GM21737 (cell line): ENCODE results near the gene SIDT2.

Source experiments
- ATAC-seq: cut with Tn5 transposase; IDR thresholded peaks from one replicate; pipeline ENCODE4 v1.9.1; 2021; ENCODE audit warnings: mild to moderate bottlenecking, moderate library complexity; ENCODE audit not compliant: unreplicated experiment

The SIDT2 gene

DNA sequence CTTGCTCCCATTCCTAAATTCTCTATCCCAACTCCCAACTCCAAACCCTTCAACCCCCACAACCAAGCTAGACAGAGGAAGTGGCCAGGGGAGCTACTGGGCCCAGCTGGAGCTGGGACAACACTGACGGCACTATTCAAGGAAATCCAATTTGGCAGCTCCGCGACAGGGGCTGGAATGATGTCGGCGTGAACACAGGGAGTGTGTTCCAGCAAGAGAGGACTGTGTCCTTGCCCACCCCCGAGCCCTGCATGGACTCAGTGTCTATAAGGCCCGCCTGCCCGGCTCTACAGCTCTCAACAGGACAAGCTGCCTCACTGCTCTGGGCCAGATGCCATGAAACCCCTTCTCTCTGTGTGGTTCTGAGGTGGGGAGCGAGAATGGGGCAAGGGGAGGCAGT lies 42.0 kb downstream of the SIDT2 start:
- no peak for ATAC-seq

GRCh38 chr11:117220999-117221774 lies 42.6 kb downstream of the SIDT2 start:
- no peak for ATAC-seq

GRCh38 chr11:117221775-117222517 lies 43.4 kb downstream of the SIDT2 start:
- no peak for ATAC-seq

GRCh38 chr11:117222991-117223740 lies 44.6 kb downstream of the SIDT2 start:
- ATAC-seq, result no peak

- ATAC-seq, result no peak
Measured at GRCh38 chr11:117223741-117224689, 45.5 kb downstream of the SIDT2 start.

GRCh38 chr11:117225553-117226170 lies 47.1 kb downstream of the SIDT2 start:
- no peak for ATAC-seq

DNA sequence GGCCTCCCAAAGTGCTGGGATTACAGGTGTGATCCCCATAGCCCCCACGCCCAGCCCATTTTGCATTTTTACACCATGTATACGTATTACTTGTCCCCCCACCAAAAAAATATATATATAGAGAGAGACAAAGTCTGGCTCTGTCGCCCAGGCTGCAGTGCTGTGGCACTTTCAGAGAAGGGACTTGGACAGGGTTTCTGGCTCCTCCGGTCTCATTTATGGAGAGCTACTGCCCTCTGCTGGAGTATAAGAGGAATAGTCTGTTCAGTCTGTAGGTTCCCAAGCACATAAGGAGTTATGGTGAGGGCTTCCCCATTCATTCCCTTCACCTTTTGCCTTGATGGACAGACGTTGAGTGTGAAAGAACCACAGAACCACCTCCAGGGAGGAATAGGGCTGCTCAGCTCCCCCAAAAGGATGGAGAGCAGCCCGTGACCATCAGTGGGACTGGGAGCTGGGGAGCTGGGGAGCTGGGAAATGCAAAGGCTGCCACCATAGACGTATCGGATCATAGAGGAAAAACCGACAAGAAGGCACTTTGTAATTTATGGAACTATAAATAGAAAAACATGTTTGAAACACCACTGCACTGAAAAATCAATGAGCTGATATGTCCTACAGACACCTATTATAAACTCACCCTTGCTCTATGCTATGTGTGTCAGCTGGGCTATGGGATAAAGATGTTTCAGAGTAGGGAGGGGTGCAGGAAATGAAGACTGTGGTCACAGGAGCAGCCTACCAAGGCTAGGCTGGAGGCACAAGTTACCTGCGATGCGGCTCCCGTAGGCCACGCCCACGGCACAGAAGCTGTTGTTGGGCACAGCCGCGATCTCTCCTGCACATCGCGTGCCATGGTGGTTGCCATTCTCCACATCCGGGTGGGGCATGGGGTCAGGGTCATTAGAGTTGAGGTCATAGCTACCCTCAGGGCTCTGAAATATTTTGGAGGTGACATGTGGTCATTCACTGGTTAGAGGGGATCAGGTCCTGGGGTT lies 48.1 kb downstream of the SIDT2 start:
- ATAC-seq, result peak; percentile 46

DNA sequence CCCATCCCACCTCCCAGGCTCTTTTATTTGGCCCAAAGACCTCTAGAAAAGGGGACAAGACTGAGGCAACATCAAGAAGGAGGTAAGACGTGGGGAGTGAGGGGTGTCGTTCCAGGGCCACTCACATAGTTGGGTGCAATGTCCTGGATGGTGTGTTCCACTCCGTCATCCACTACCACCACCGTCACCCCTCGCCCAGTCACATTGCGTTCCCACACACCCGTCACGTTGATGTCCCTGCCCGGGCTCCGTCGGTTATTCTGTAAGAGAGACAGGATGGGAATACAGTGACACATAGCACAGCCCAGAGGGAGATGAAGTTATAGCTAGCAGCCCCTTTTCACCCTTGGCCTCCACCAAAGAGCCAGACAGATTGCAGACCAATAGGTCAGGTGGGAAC lies 49.5 kb downstream of the SIDT2 start:
- ATAC-seq, result no peak

DNA sequence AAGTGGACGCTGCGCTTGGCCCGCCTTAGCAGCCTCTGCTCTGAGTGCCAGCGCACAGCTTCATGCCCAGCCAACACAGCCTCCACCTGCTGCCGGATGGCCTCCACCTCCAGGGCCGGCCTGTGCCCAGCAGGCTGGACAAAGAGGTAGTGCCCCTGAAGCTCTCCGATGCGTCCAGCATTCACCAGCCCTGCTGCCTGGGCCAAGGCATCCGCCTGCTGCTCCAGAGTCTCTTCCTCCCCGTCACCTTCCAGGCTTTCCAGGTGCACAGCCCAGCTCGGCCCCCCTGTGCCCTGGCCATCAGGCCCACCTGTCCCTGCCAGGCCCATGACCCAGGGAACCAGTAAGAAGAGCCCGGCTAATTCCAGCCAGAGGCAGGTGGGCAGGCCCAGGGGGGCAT lies 50.9 kb downstream of the SIDT2 start:
- ATAC-seq, result no peak

DNA sequence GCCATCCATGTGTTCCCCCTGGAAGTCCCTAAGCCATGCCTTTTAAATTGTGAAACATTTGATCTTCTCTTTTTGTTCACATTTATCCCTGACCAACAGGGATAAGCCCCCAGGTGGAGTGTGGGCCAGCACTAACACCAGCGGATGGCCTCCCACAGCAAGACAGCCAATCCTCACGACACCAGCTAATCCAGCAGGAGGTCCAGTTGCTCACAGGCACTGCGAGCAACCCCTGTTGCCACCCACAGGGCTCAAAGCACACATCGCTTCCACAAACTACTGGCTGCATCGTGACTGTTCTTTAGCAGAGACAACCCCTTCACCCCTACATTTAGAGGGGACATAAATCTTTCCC lies 51.4 kb downstream of the SIDT2 start:
- ATAC-seq, result no peak

DNA sequence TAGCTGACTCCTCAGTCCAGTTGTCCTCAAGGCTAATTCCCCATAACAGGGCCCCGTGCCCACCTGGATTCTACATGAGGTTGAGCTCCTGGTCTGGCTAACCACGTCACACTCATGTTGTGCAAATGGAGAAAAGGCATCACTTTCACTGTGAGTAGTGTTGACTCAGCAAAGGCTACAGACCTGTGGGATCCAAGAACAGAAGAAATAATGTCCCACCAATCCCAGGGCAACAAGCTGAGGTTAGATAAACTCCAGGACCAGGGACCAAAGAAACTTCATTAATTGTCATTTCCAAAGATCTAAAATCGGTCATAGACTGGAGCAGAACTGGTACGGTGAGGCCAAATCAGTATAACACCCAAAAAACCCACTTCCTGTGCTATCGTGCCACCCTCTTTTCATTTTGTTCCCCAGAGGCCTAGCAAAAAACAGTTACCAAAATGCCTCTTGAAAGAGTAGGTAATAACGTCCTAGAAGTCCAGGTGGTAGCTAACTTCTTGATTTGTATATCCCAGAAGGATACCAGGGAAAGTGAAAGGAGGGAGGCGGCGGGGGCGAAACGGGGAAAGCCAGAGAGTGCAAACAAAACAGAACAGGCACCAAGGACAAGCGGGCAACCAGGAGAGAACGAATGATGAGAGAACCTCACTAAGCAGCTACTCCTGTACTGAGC lies 51.9 kb downstream of the SIDT2 start:
- ATAC-seq, result no peak

DNA sequence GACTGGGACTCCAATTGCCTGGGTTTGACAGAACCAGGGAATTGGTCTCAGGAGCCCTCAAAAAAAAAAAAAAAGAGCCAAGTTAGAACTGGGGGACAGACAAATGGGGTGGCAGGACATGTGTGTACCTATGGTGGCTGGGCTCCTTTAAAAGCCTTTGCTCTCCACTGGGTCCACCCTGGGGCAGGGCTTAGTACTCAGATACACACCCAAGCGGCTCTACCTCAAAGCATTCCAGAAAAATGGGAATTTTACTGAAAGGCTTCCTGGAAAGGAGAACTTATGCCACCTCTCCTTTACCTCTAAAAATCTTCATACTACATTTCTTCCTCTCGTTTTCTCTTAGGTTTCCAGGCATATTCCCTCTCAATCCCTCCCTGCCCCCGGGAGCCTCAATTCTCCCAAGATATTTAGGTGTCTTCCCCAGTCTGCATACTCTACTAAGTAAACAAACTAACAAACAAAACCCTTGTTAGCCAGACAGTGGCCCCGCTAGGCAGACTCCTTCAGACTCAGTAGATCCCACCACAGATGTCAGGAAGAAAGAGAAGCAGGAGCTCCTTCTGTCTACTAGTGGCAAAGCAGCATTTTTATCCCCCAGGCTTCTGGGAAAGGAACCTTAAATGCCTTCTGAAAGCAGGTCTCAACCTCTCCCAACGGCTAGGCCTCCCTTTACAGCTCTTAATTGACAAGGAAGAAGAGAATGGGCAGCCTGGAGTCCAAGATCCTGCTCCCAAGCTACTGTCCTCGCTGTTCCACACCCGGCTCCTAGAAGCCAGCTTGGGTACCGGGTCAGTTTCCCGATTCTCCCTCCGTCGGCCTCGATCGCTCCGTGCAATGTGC lies 52.7 kb downstream of the SIDT2 start:
- ATAC-seq, result no peak

GRCh38 chr11:117231842-117232091 lies 53.2 kb downstream of the SIDT2 start, which contains the start of gene PCSK7:
TSS of gene PCSK7 (minus strand) at chr11:117232073. CDS start at chr11:117229844, 2,229 bp downstream.
- no peak for ATAC-seq

DNA sequence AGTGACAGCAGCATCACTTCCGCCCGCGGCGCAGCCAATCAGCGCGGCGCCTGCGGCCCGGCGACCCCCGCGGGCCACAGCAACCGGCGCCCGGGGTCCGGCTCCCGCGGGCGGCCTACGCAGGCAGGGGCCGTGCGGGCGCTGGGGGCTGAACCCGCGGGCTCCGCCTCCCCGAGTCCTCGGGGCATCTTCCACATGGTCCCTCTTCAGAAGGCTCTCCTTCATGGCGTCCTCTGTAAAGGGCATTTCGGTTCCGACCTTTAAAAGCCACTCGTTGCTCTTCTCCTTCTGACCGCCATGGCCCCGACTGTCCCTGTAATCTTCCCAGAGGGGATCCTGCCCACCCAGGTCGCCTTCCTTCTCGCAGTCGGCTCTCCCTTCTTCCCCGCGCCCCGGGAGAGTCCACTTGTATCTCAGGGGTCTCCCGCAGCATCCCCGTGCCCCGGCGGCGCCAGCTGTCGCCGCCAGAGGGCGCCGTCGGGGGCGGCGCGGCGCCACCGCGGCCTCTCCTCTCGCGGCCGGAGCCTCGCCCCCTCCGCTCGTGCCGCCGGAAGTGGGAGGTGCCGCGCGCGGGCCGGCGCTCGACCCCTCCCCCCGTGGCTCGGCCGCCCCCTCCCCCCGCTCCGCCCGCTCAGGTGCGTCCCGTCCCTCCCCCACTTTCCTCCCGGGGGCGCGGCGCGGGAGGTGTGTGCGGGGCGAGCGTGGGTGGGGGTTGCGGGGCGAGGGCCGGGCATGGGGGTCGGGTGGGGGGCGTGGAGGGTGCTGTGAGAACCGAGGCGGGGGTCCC lies 53.7 kb downstream of the SIDT2 start, which contains the start of gene RNF214:
Gene RNF214 (plus strand): TSS at position 580 of the 787 bp plus-strand sequence. CDS start 1,602 bp downstream, outside the sequence.
- peak; percentile 63 for ATAC-seq

GRCh38 chr11:117232911-117233409 lies 54.4 kb downstream of the SIDT2 start:
- ATAC-seq, result no peak

DNA sequence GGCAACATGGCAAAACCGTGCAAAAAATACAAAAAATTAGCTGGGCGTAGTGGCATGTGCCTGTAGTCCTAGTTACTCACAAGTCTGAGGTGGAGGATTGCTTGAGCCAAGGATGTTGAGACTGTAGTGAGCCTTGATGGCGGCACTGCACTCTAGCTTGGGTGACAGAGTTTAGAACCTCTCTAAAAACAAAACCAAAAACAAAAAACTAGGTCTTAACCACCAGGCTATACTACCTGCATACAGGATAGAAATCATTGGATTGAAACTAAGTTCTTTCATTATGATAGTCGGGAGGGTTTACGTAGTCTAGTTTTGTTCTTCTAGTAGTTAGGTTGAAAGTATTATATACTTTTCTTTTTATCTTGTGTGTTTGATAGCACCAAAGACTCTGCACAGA lies 59.7 kb downstream of the SIDT2 start:
- ATAC-seq, result no peak

- ATAC-seq, result no peak
Measured at GRCh38 chr11:117239295-117239694, 60.8 kb downstream of the SIDT2 start.
